Measurements from ENCODE around the gene APBA1.

Gene APBA1

GRCh38 chr9:69532396-69532795, 139.8 kb downstream of the APBA1 start:
- no peak for DNase-seq (ENCODE audit: extremely low read depth, low read depth)
- no peak for TF ChIP-seq CTCF (IDR thresholded peaks at IDR 0.05; ENCODE audit: low read depth, low read length)

GRCh38 chr9:69527454-69527853, 144.7 kb downstream of the APBA1 start:
- no peak for DNase-seq (ENCODE audit: extremely low read depth, low read depth)
- TF ChIP-seq CTCF (IDR thresholded peaks at IDR 0.05; ENCODE audit: low read depth, low read length) = no peak

- no peak for DNase-seq (ENCODE audit: extremely low read depth, low read depth)
- no peak for TF ChIP-seq CTCF (IDR thresholded peaks at IDR 0.05; ENCODE audit: low read depth, low read length)
Measured at GRCh38 chr9:69526699-69527098, 145.5 kb downstream of the APBA1 start.

GRCh38 chr9:69519470-69520240, 152.5 kb downstream of the APBA1 start:
- DNase-seq (ENCODE audit: extremely low read depth, low read depth) = no peak
- no peak for TF ChIP-seq CTCF (IDR thresholded peaks at IDR 0.05; ENCODE audit: low read depth, low read length)

- DNase-seq (ENCODE audit: extremely low read depth, low read depth) = no peak
- TF ChIP-seq CTCF (IDR thresholded peaks at IDR 0.05; ENCODE audit: low read depth, low read length) = no peak
Measured at GRCh38 chr9:69516353-69517322, 155.5 kb downstream of the APBA1 start.

- no peak for TF ChIP-seq CTCF (IDR thresholded peaks at IDR 0.05; ENCODE audit: low read depth, low read length)
- no peak for DNase-seq (ENCODE audit: extremely low read depth, low read depth)
Measured at GRCh38 chr9:69515810-69516209, 156.4 kb downstream of the APBA1 start.

Data from AG09319 (cell line).